HEK293T (cell line): ENCODE results near the gene FAM163B.

Experiments used
- CTCF ChIA-PET: fragments of 350-600 bp; formaldehyde crosslinking; extraction: SDS; loops from one replicate; lab custom pipeline; 2021; ENCODE audit warnings: antibody characterized with exemption, inconsistent platforms; lab: Yijun Ruan, JAX
- POLR2A ChIA-PET: fragments of 350-600 bp; formaldehyde crosslinking; extraction: SDS; loops from one replicate; lab custom pipeline; 2020; ENCODE audit warnings: antibody characterized with exemption, inconsistent platforms; lab: Yijun Ruan, JAX
- DNase-seq: peaks from one replicate; pipeline ENCODE4 v3.0.0; 2012; ENCODE audit warnings: mixed read lengths; ENCODE audit errors: extremely low spot score
- ARNT ChIP-seq: fragments of 450-650 bp; IDR thresholded peaks from 2 replicates; pipeline ENCODE4 v1.6.1; 2017; ENCODE audit warnings: mild to moderate bottlenecking
- BHLHE40 ChIP-seq: fragments of 450-650 bp; IDR thresholded peaks from 2 replicates; pipeline ENCODE4 v1.6.1; 2016; ENCODE audit warnings: mild to moderate bottlenecking, moderate library complexity, borderline replicate concordance
- CTBP1 ChIP-seq: fragments of 450-650 bp; IDR thresholded peaks from 2 replicates; pipeline ENCODE4 v1.6.1; 2016; ENCODE audit warnings: borderline replicate concordance
- ELF4 ChIP-seq: fragments of 450-650 bp; IDR thresholded peaks from 2 replicates; pipeline ENCODE4 v1.6.1; 2017; ENCODE audit warnings: antibody characterized with exemption
- FOXA1 ChIP-seq: fragments of 450-650 bp; IDR thresholded peaks from 2 replicates; pipeline ENCODE4 v1.6.1; 2016; ENCODE audit warnings: mild to moderate bottlenecking
- FOXK2 ChIP-seq: fragments of 450-650 bp; IDR thresholded peaks from 2 replicates; pipeline ENCODE4 v1.6.1; 2016; ENCODE audit warnings: mild to moderate bottlenecking
- FOXM1 ChIP-seq: fragments of 450-650 bp; IDR thresholded peaks from 2 replicates; pipeline ENCODE4 v1.6.1; 2017; ENCODE audit warnings: mild to moderate bottlenecking, borderline replicate concordance
- HDGF ChIP-seq: fragments of 450-650 bp; IDR thresholded peaks from 2 replicates; pipeline ENCODE4 v1.6.1; 2017; ENCODE audit warnings: antibody characterized with exemption, borderline replicate concordance
- L3MBTL2 ChIP-seq: fragments of 450-650 bp; conservative IDR thresholded peaks from 2 replicates; pipeline ENCODE4 v1.6.1; 2016; ENCODE audit warnings: mild to moderate bottlenecking
- LEF1 ChIP-seq: fragments of 450-650 bp; IDR thresholded peaks from 2 replicates; pipeline ENCODE4 v1.6.1; 2017; ENCODE audit warnings: mild to moderate bottlenecking, borderline replicate concordance
- NFRKB ChIP-seq: fragments of 450-650 bp; IDR thresholded peaks from 2 replicates; pipeline ENCODE4 v1.6.1; 2016; ENCODE audit warnings: mild to moderate bottlenecking, moderate library complexity
- PKNOX1 ChIP-seq: fragments of 450-650 bp; IDR thresholded peaks from 2 replicates; pipeline ENCODE4 v1.6.1; 2016
- SP1 ChIP-seq: fragments of 450-650 bp; IDR thresholded peaks from 2 replicates; pipeline ENCODE4 v1.6.1; 2017
- SUZ12 ChIP-seq: fragments of 450-650 bp; IDR thresholded peaks from 2 replicates; pipeline ENCODE4 v1.6.1; 2016; ENCODE audit warnings: mild to moderate bottlenecking
- TARDBP ChIP-seq: fragments of 450-650 bp; IDR thresholded peaks from 2 replicates; pipeline ENCODE4 v1.6.1; 2016
- ZNF384 ChIP-seq: fragments of 450-650 bp; IDR thresholded peaks from 2 replicates; pipeline ENCODE4 v1.6.1; 2016

FAM163B gene

GRCh38 chr9:133612051-133612450, 2.9 kb upstream of the FAM163B start:
- CTCF ChIA-PET: no interaction called here
- TF ChIP-seq BHLHE40 (no peak), PKNOX1 (no peak), ZNF384 (no peak), FOXM1 (no peak), LEF1 (no peak), TARDBP (no peak), CTBP1 (no peak), ARNT (no peak), ELF4 (no peak), SP1 (no peak), SUZ12 (no peak), NFRKB (no peak), FOXA1 (no peak), L3MBTL2 (no peak)
- POLR2A ChIA-PET: no interaction called here
- DNase-seq: no peak

GRCh38 chr9:133610845-133611244, 1.7 kb upstream of the FAM163B start:
- no peak for TF ChIP-seq FOXK2
- no peak for TF ChIP-seq LEF1
- TF ChIP-seq SUZ12: no peak
- TF ChIP-seq SP1: no peak
- no peak for DNase-seq
- ChIA-PET CTCF (no interaction called here), POLR2A (no interaction called here)

- no peak for DNase-seq
- CTCF ChIA-PET: no interaction called here
- POLR2A ChIA-PET: no interaction called here
- TF ChIP-seq SUZ12: no peak
- TF ChIP-seq CTBP1: no peak
- TF ChIP-seq FOXK2: no peak
- no peak for TF ChIP-seq HDGF
- no peak for TF ChIP-seq LEF1
These were observed 300 bp downstream of the FAM163B start for GRCh38 chr9:133608889-133609288.

DNA sequence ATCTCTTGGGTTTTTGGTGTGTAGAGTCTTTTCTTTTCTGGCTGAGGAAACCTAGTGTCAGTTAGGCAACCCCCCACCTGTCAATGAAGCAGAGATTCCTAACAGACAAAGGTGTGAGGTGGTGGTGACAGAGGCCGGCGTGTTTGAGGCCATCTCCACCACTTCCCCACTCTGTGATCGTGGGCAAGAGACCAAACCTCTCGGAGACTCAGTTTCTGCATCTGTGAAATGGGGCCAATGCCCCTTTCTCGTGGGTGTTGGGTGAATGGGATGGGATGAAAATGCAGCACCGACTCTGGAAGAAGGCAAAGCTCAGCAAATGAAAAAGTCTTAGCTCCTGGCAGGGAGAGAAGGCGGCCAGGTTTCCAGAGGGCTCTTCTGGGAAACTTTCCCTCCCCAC, 807 bp downstream of the FAM163B start:
- ChIA-PET CTCF (no interaction called here), POLR2A (no interaction called here)
- DNase-seq: no peak
- TF ChIP-seq PKNOX1 (no peak), ARNT (no peak), LEF1 (no peak), NFRKB (no peak), TARDBP (no peak), SUZ12 (no peak), BHLHE40 (no peak), SP1 (no peak), CTBP1 (no peak), HDGF (no peak), FOXM1 (no peak), L3MBTL2 (no peak)

DNA sequence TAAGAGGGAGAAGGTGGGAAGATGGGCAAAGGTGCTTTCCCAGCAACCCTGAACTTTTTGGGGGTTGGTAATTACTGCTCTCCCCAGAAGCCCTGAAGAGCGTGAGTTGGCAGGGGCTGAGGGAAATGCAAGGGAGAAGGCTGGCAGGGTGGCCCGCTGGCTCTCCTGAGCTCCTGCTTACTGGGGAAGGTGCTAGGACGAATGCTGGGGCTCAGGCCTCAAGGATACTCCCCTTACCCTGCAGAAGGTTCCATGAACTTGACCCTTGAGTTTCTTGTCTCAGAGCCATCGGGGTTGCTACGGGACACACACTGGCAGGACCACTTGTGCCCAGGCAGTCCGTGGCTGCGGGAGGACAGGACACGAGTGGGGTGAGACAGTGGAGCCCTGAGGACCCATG, 1.2 kb downstream of the FAM163B start:
- POLR2A ChIA-PET: no interaction called here
- TF ChIP-seq CTBP1 (no peak), LEF1 (no peak), NFRKB (no peak), ARNT (no peak), SUZ12 (no peak)
- CTCF ChIA-PET: no interaction called here
- DNase-seq: no peak

GRCh38 chr9:133607381-133607780, 1.8 kb downstream of the FAM163B start:
- DNase-seq: no peak
- CTCF ChIA-PET: interaction anchor here (0.6 kb wide), 1 partner anchor 42 kb away, joined by 3 read pairs; no protein-coding TSS in a partner anchor
- POLR2A ChIA-PET: interaction anchor here (0.6 kb wide), 1 partner anchor 26 kb away, joined by 3 read pairs; no protein-coding TSS in a partner anchor
- no peak for TF ChIP-seq ARNT
- no peak for TF ChIP-seq HDGF
- TF ChIP-seq PKNOX1: no peak
- no peak for TF ChIP-seq SUZ12
- no peak for TF ChIP-seq L3MBTL2
- no peak for TF ChIP-seq TARDBP
- no peak for TF ChIP-seq CTBP1
- TF ChIP-seq SP1: no peak
- no peak for TF ChIP-seq ELF4
- TF ChIP-seq LEF1: no peak
- no peak for TF ChIP-seq FOXM1
- no peak for TF ChIP-seq FOXK2
- TF ChIP-seq NFRKB: no peak
- no peak for TF ChIP-seq BHLHE40
- no peak for TF ChIP-seq FOXA1

GRCh38 chr9:133606708-133607025, 2.5 kb downstream of the FAM163B start:
- DNase-seq: no peak
- no peak for TF ChIP-seq HDGF
- no peak for TF ChIP-seq CTBP1
- TF ChIP-seq ELF4: no peak
- no peak for TF ChIP-seq ARNT
- no peak for TF ChIP-seq NFRKB
- no peak for TF ChIP-seq PKNOX1
- TF ChIP-seq BHLHE40: no peak
- TF ChIP-seq TARDBP: no peak
- no peak for TF ChIP-seq L3MBTL2
- no peak for TF ChIP-seq LEF1
- no peak for TF ChIP-seq ZNF384
- no peak for TF ChIP-seq FOXA1
- no peak for TF ChIP-seq FOXK2
- POLR2A ChIA-PET: interaction anchor here (0.7 kb wide), 1 partner anchor 529 kb away, joined by 3 read pairs; the partner anchor contains the start of gene WDR5
- CTCF ChIA-PET: no interaction called here
